ENCODE results near the gene GRIN2C.

DNA sequence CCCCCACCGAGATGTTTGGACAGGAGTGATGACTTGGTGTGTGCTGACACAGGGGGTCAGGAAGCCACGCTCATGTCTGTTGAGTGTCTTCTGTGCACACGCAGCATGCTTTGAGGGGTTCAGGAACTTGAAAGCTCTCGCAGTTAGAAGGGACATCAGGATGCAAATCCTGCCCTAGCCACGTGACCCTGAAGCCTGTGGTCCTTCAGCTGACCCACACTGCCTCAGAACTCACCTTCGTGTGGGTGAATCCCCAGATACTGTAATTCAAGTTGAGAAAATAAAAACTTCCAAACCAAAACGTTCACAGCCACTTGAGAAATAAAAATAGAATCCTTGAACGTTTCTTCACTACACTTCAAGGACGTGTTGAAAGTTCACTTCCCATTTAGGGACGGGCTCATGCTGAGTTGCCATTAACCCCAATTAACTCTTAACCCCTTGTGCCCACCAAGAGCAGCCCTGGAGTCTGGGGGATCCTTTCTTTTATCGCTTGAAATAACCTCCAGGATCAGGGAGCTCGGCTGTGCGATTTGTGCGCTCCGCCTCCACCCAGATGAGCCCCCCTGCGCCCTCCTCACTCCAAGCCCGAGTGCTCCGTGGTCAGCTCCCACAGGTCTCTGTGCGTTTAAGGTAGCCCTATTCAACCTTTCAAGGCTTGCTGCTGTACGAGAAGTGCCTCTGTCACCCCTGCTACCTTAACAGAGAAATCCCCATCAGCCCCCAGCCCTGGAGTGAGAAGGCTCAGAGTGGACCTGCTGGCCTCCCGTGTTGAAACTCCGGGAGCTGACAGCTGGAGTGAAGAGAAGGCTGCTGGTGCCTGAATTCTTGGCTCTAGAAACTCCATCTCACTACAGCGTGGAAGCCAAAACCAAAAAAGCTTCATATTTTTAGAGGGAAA, 47.3 kb downstream of the GRIN2C start:
- TF ChIP-seq, protein P1, sequence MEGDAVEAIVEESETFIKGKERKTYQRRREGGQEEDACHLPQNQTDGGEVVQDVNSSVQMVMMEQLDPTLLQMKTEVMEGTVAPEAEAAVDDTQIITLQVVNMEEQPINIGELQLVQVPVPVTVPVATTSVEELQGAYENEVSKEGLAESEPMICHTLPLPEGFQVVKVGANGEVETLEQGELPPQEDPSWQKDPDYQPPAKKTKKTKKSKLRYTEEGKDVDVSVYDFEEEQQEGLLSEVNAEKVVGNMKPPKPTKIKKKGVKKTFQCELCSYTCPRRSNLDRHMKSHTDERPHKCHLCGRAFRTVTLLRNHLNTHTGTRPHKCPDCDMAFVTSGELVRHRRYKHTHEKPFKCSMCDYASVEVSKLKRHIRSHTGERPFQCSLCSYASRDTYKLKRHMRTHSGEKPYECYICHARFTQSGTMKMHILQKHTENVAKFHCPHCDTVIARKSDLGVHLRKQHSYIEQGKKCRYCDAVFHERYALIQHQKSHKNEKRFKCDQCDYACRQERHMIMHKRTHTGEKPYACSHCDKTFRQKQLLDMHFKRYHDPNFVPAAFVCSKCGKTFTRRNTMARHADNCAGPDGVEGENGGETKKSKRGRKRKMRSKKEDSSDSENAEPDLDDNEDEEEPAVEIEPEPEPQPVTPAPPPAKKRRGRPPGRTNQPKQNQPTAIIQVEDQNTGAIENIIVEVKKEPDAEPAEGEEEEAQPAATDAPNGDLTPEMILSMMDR (IDR thresholded peaks at IDR 0.05): no peak
- no peak for TF ChIP-seq EZH2 (IDR thresholded peaks at IDR 0.05; ENCODE audit: borderline replicate concordance, insufficient read depth, low read depth, low read length, poor library complexity, severe bottlenecking)
